ENCODE measurements around the gene SEC24C. TPM values are rescaled to one million over a fixed set of nuclear protein-coding genes. Genes with fewer than 3 reads are reported as not detected.

SEC24C gene
- total RNA-seq, 1 experiment from 2014 or later: 113 TPM

GRCh38 chr10:73761781-73762180 is 17.6 kb downstream of the SEC24C start:
- TF ChIP-seq CTCF (IDR thresholded peaks at IDR 0.05): no peak
- TF ChIP-seq REST (IDR thresholded peaks at IDR 0.05; ENCODE audit: insufficient read depth in 1 of 2, low read depth in 2 of 2, low read length in 1 of 2): no peak
- TF ChIP-seq SIN3A (IDR thresholded peaks at IDR 0.05; ENCODE audit: borderline replicate concordance, insufficient read depth, low read depth, low read length): no peak
- TF ChIP-seq POLR2AphosphoS5 (IDR thresholded peaks at IDR 0.05; ENCODE audit: low read depth, low read length): no peak
- no peak for TF ChIP-seq TCF7L2 (IDR thresholded peaks at IDR 0.05; ENCODE audit: low read depth, low read length)
- ChIA-PET POLR2A (no interaction called here), CTCF (no interaction called here)
- Histone ChIP-seq H3K27ac (ENCODE audit: low read length) (no peak overlapping the region), H3K27me3 (ENCODE audit: control insufficient read depth, insufficient read depth, low read length) (no peaks in the 10 kb centered on the region), H3K36me3 (ENCODE audit: control insufficient read depth, insufficient read depth, low read length) (peaks cover 38% of the 10 kb centered on the region), H3K4me3 (ENCODE audit: low read depth in 2 of 2, low read length in 2 of 2) (no peak overlapping the region), H3K9me3 (ENCODE audit: control insufficient read depth, insufficient read depth, low read depth, low read length) (no peaks in the 10 kb centered on the region), H3K4me1 (ENCODE audit: control insufficient read depth, insufficient read depth, low read length) (no peaks in the 10 kb centered on the region)
- no peak for ATAC-seq
- no peak for DNase-seq (ENCODE audit: low read depth, low spot score)
- in situ Hi-C loops (cut with HindIII; ENCODE audit: low pct_unique_long_range_greater_than_20kb, low sequenced_read_pairs): no loop called here
- BruUV-seq (replicated peaks): no TSS peak
- intact Hi-C loops (cut with micrococcal nuclease; ENCODE audit: unreplicated experiment): no loop called here

- no peak for TF ChIP-seq SIN3A (IDR thresholded peaks at IDR 0.05; ENCODE audit: borderline replicate concordance, insufficient read depth, low read depth, low read length)
- no peak for TF ChIP-seq POLR2AphosphoS5 (IDR thresholded peaks at IDR 0.05; ENCODE audit: low read depth, low read length)
- TF ChIP-seq TCF7L2 (IDR thresholded peaks at IDR 0.05; ENCODE audit: low read depth, low read length): no peak
- TF ChIP-seq CTCF (IDR thresholded peaks at IDR 0.05): no peak
- TF ChIP-seq REST (IDR thresholded peaks at IDR 0.05; ENCODE audit: insufficient read depth in 1 of 2, low read depth in 2 of 2, low read length in 1 of 2): no peak
- peaks cover 38% of the 10 kb centered on the region for H3K36me3 ChIP-seq (ENCODE audit: control insufficient read depth, insufficient read depth, low read length)
- ATAC-seq: no peak
Observed at GRCh38 chr10:73762915-73763314, 18.7 kb downstream of the SEC24C start.

More at GRCh38 chr10:73762915-73763314, 18.7 kb downstream of the SEC24C start:
- Histone ChIP-seq H3K4me1 (ENCODE audit: control insufficient read depth, insufficient read depth, low read length) (no peaks in the 10 kb centered on the region), H3K9me3 (ENCODE audit: control insufficient read depth, insufficient read depth, low read depth, low read length) (no peaks in the 10 kb centered on the region), H3K4me3 (ENCODE audit: low read depth in 2 of 2, low read length in 2 of 2) (no peak overlapping the region), H3K27me3 (ENCODE audit: control insufficient read depth, insufficient read depth, low read length) (no peaks in the 10 kb centered on the region), H3K27ac (ENCODE audit: low read length) (no peak overlapping the region)
- DNase-seq (ENCODE audit: low read depth, low spot score): no peak
- ChIA-PET CTCF (interaction anchor here (0.6 kb wide), 2 partner anchors 9 to 57 kb away, joined by 4 to 8 read pairs; a partner anchor contains a TSS), POLR2A (no interaction called here)
- intact Hi-C loops (cut with micrococcal nuclease; ENCODE audit: unreplicated experiment) (no loop called here), in situ Hi-C loops (cut with HindIII; ENCODE audit: low pct_unique_long_range_greater_than_20kb, low sequenced_read_pairs) (no loop called here)
- no TSS peak for BruUV-seq (replicated peaks)

Measured in Panc1 (cell line).